ACHN (cell line): Measurements from ENCODE around the gene ZNF385A.
A peak's percentile ranks its signal among the peaks of the same experiment; 100 is the strongest.

Source experiments
- DNase-seq: peaks from one replicate; pipeline ENCODE4 v3.0.0-alpha.2; 2015
- in situ Hi-C: cut with HindIII; loops from 2 replicates; pipeline ENCODE4 v1.10.0; 2017; ENCODE audit warnings: low sequenced_read_pairs, low pct_ligation_motif_present, low pct_unique_long_range_greater_than_20kb

Gene ZNF385A

GRCh38 chr12:54417712-54418440 lies 33.3 kb upstream of the ZNF385A start:
- peak; percentile 44 for DNase-seq
- in situ Hi-C loops = no loop called here

GRCh38 chr12:54416687-54417603 lies 32.4 kb upstream of the ZNF385A start:
- no peak for DNase-seq
- in situ Hi-C loops = no loop called here

GRCh38 chr12:54415221-54415929 lies 30.8 kb upstream of the ZNF385A start:
- DNase-seq = peak; percentile 27
- in situ Hi-C loops = no loop called here

GRCh38 chr12:54413284-54414190 lies 29.0 kb upstream of the ZNF385A start:
- in situ Hi-C loops = no loop called here
- no peak for DNase-seq

GRCh38 chr12:54412786-54413185 lies 28.3 kb upstream of the ZNF385A start:
- DNase-seq = no peak
- in situ Hi-C loops = no loop called here

GRCh38 chr12:54412348-54412747 lies 27.8 kb upstream of the ZNF385A start:
- in situ Hi-C loops = no loop called here
- no peak for DNase-seq

GRCh38 chr12:54411391-54412241 lies 27.1 kb upstream of the ZNF385A start:
- in situ Hi-C loops = no loop called here
- DNase-seq = peak; percentile 86

- DNase-seq = no peak
- in situ Hi-C loops = no loop called here
These were observed 24.7 kb upstream of the ZNF385A start for GRCh38 chr12:54409267-54409666.

GRCh38 chr12:54407183-54407905 lies 22.8 kb upstream of the ZNF385A start:
- no peak for DNase-seq
- in situ Hi-C loops = no loop called here

- no peak for DNase-seq
- in situ Hi-C loops = no loop called here
These were observed 21.0 kb upstream of the ZNF385A start for GRCh38 chr12:54405573-54405972.

GRCh38 chr12:54405106-54405505 lies 20.6 kb upstream of the ZNF385A start:
- in situ Hi-C loops = no loop called here
- DNase-seq = no peak

GRCh38 chr12:54404061-54405004 lies 19.8 kb upstream of the ZNF385A start:
- in situ Hi-C loops = no loop called here
- peak; percentile 80 for DNase-seq

GRCh38 chr12:54401119-54401518 lies 16.6 kb upstream of the ZNF385A start:
- in situ Hi-C loops = no loop called here
- no peak for DNase-seq

- in situ Hi-C loops = no loop called here
- peak; percentile 86 for DNase-seq
These were observed 14.7 kb upstream of the ZNF385A start for GRCh38 chr12:54398995-54399793.

- in situ Hi-C loops = no loop called here
- no peak for DNase-seq
These were observed 13.7 kb upstream of the ZNF385A start for GRCh38 chr12:54398218-54398617.
